A549 (cell line): ENCODE results near the gene DDN. TPM values are rescaled to one million over a fixed set of nuclear protein-coding genes. Genes with fewer than 3 reads are reported as not detected.

Source experiments
- ATAC-seq, 2 experiments: fragments of 200-7000 bp in 1 of 2; fragments of >200 bp in 1 of 2; cut with Nextera tagmentation in 1 of 2; cut with Tn5 transposase in 1 of 2; 3 replicates each; pipeline versions ENCODE4 v1.8.0 to v1.9.1; 2018 to 2020; ENCODE audit warnings: mild to moderate bottlenecking in 1 of 2, moderate library complexity in 1 of 2
- CTCF ChIA-PET: fragments of 300-600 bp; sonication (Branson Sonifier 250); formaldehyde crosslinking; extraction: SDS; loops from one replicate; lab custom pipeline; 2021; ENCODE audit warnings: antibody characterized with exemption, inconsistent platforms; lab: Yijun Ruan, JAX
- POLR2A ChIA-PET: fragments of 350-600 bp; formaldehyde crosslinking; extraction: SDS; loops from one replicate; lab custom pipeline; 2021; ENCODE audit warnings: antibody characterized with exemption, inconsistent platforms; lab: Yijun Ruan, JAX
- DNase-seq, 2 experiments: peaks; one replicate each; pipeline versions ENCODE4 v3.0.0 to v3.0.0-alpha.2; 2011 to 2016; ENCODE audit warnings: low read depth in 1 of 2, low spot score in 1 of 2
- FAIRE-seq: peaks from 2 replicates; lab custom pipeline; 2011; peaks lifted over from hg19 to GRCh38; lab: Jason Lieb, UNC
- H3K27ac ChIP-seq, 2 experiments: fragments of >200 bp; sonication (Bioruptor Twin); formaldehyde crosslinking; 3 replicates each; pipeline ENCODE4 v1.5.1; 2016 to 2017
- H3K4me1 ChIP-seq: fragments of >200 bp; sonication (Bioruptor Twin); formaldehyde crosslinking; 3 replicates; pipeline ENCODE4 v1.6.1; 2016
- H3K4me2 ChIP-seq: fragments of >200 bp; sonication (Bioruptor Twin); formaldehyde crosslinking; 3 replicates; pipeline ENCODE4 v1.6.1; 2016
- H3K4me3 ChIP-seq: fragments of >200 bp; sonication (Bioruptor Twin); formaldehyde crosslinking; 3 replicates; pipeline ENCODE4 v1.5.1; 2016
- H3K9me3 ChIP-seq: fragments of >200 bp; sonication (Bioruptor Twin); formaldehyde crosslinking; 3 replicates; pipeline ENCODE4 v1.6.1; 2016
- CHD4 ChIP-seq: fragments of 200-600 bp; sonication (generic); IDR thresholded peaks from 2 replicates; pipeline ENCODE4 v1.6.1; 2016; ENCODE audit warnings: antibody characterized with exemption, mild to moderate bottlenecking, borderline replicate concordance
- EHF ChIP-seq: fragments of 250-450 bp; sonication (Bioruptor Pico); IDR thresholded peaks from 2 replicates; pipeline ENCODE4 v1.5.0; 2020; ENCODE audit warnings: mild to moderate bottlenecking
- FOSL2 ChIP-seq, 2 experiments: fragments of 450-650 bp in 1 of 2; fragments of >200 bp in 1 of 2; sonication (Bioruptor Twin) in 1 of 2; formaldehyde crosslinking; IDR thresholded peaks; 2 replicates each; pipeline versions ENCODE4 v1.5.0 to v1.6.1; 2016 to 2020; ENCODE audit warnings: mild to moderate bottlenecking in 1 of 2, moderate library complexity in 1 of 2
- FOXS1 ChIP-seq: fragments of 250-450 bp; sonication (Bioruptor Pico); IDR thresholded peaks from 2 replicates; pipeline ENCODE4 v1.5.0; 2020; ENCODE audit warnings: mild to moderate bottlenecking, moderate library complexity
- GATA3 ChIP-seq: IDR thresholded peaks from 2 replicates; pipeline ENCODE4 v1.6.1; 2012; ENCODE audit warnings: borderline replicate concordance
- HDAC2 ChIP-seq: fragments of 200-600 bp; sonication (generic); IDR thresholded peaks from 2 replicates; pipeline ENCODE4 v1.6.1; 2016
- HOXB13 ChIP-seq: fragments of 250-450 bp; sonication (Bioruptor Pico); IDR thresholded peaks from 2 replicates; pipeline ENCODE4 v1.5.0; 2020; ENCODE audit warnings: low read depth, mild to moderate bottlenecking, moderate library complexity
- MAFK ChIP-seq: fragments of 450-650 bp; IDR thresholded peaks from 2 replicates; pipeline ENCODE4 v1.6.1; 2014; ENCODE audit not compliant: partially characterized antibody
- NFE2L2 ChIP-seq: fragments of 150-350 bp; conservative IDR thresholded peaks from 2 replicates; pipeline ENCODE4 v1.6.1; 2014; ENCODE audit warnings: low read length
- NPAS2 ChIP-seq: fragments of 250-450 bp; sonication (Bioruptor Pico); IDR thresholded peaks from 2 replicates; pipeline ENCODE4 v1.8.0; 2022; ENCODE audit warnings: mild to moderate bottlenecking, moderate library complexity, borderline replicate concordance
- NR3C1 ChIP-seq: fragments of >200 bp; sonication (Bioruptor Twin); formaldehyde crosslinking; IDR thresholded peaks from 3 replicates; pipeline ENCODE4 v1.6.1; 2017
- PHF8 ChIP-seq: fragments of 200-600 bp; sonication (generic); IDR thresholded peaks from 2 replicates; pipeline ENCODE4 v1.6.1; 2016; ENCODE audit warnings: low read depth, mild to moderate bottlenecking, antibody characterized with exemption, moderate library complexity, borderline replicate concordance
- POLR2A ChIP-seq: IDR thresholded peaks from 2 replicates; pipeline ENCODE4 v1.6.1; 2012; ENCODE audit warnings: mild to moderate bottlenecking, low read length
- POLR2AphosphoS2 ChIP-seq: conservative IDR thresholded peaks from 2 replicates; pipeline ENCODE4 v1.6.1; 2012; ENCODE audit warnings: low read length, improper control_type of control experiment, inconsistent platforms
- RCOR1 ChIP-seq: fragments of 150-350 bp; IDR thresholded peaks from 2 replicates; pipeline ENCODE4 v1.6.1; 2014; ENCODE audit warnings: antibody characterized with exemption, low read length, low read depth
- RFX5 ChIP-seq: fragments of 450-650 bp; IDR thresholded peaks from 2 replicates; pipeline ENCODE4 v1.7.1; 2014; ENCODE audit warnings: antibody characterized with exemption, mild to moderate bottlenecking, moderate library complexity
- SREBF2 ChIP-seq: fragments of 450-650 bp; IDR thresholded peaks from 2 replicates; pipeline ENCODE4 v1.6.1; 2014; ENCODE audit warnings: mild to moderate bottlenecking, moderate library complexity
- TFCP2L1 ChIP-seq: fragments of 250-450 bp; sonication (Bioruptor Pico); IDR thresholded peaks from 2 replicates; pipeline ENCODE4 v1.5.0; 2021; ENCODE audit warnings: mild to moderate bottlenecking
- TP53 ChIP-seq: fragments of 250-450 bp; sonication (Bioruptor Pico); IDR thresholded peaks from 2 replicates; pipeline ENCODE4 v1.5.0; 2021; ENCODE audit warnings: mild to moderate bottlenecking, moderate library complexity
- WGBS: methylation state at CpG from one replicate; pipeline ENCODE4 v1.1.6; 2017; ENCODE audit errors: missing lambda C conversion rate; 5-methylcytosine and 5-hydroxymethylcytosine counted together
- polyA plus RNA-seq, 4 experiments: library from polyadenylated mRNA; depleted of rRNA in 3 of 4; stranded (reverse); fragments of >200 nt; fragmentation: RNase III in 1 of 4; extraction: RNeasy Plus Mini Kit Qiagen cat#74134 plus additional on column Dnase treatment in 1 of 4; gene quantifications; 2 replicates in 3 of 4; 3 replicates in 1 of 4; pipeline ENCODE4 v1.2.3, GENCODE V29; 2011 to 2017
- TF ChIP-seq, protein P1 (sequence below): fragments of 150-350 bp; IDR thresholded peaks from 2 replicates; pipeline ENCODE4 v1.6.1; 2014; ENCODE audit warnings: low read depth, mild to moderate bottlenecking, low read length
- TF ChIP-seq, protein P2 (sequence below): fragments of 200-600 bp; sonication (generic); IDR thresholded peaks from 2 replicates; pipeline ENCODE4 v1.6.1; 2016; ENCODE audit warnings: antibody characterized with exemption, mild to moderate bottlenecking, moderate library complexity
- TF ChIP-seq, protein P3 (sequence below): IDR thresholded peaks from 2 replicates; pipeline ENCODE4 v1.6.1; 2012
- TF ChIP-seq, protein P4 (sequence below): fragments of >200 bp; sonication (Bioruptor Twin); formaldehyde crosslinking; IDR thresholded peaks from 2 replicates; pipeline ENCODE4 v1.6.1; 2016

The DDN gene
- polyA plus RNA-seq, 2 of the 4 experiments (the other 2 are of a cell fraction) = 0.12 to 0.50 TPM

DNA sequence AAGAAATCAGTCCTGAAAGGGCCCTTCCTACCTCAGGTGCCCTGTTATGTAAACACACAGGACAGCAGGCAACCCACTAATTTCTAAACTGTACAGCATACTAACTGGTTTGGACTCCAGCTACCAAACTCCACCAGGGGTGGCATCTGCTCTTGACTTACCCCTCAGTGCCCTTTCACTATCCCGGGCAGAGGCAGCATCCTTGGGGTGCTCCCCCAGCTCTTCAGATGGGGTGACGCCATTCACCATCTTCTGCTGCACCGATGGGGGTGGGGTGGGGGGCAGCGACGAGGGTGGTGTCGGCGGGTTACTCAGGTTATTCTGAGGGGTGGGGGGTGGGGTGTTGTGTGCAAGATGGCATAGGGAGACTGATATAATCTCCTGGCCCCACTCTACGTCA is 30.9 kb upstream of the DDN start:
- Histone ChIP-seq H3K9me3 (no peaks in the 10 kb centered on the region), H3K27ac (no peak overlapping the region), H3K4me1 (no peaks in the 10 kb centered on the region), H3K4me2 (no peak overlapping the region), H3K4me3 (no peak overlapping the region)
- POLR2A ChIA-PET = interaction anchor here (1.0 kb wide), 1 partner anchor 32 kb away, joined by 4 read pairs; no protein-coding TSS in a partner anchor
- no peak for TF ChIP-seq TP53 (CRISPR knock-in tag)
- no peak for TF ChIP-seq RCOR1
- no peak for TF ChIP-seq CHD4
- no peak for TF ChIP-seq FOXS1 (CRISPR knock-in tag)
- no peak for TF ChIP-seq PHF8
- no peak for TF ChIP-seq SREBF2
- TF ChIP-seq, protein P1, sequence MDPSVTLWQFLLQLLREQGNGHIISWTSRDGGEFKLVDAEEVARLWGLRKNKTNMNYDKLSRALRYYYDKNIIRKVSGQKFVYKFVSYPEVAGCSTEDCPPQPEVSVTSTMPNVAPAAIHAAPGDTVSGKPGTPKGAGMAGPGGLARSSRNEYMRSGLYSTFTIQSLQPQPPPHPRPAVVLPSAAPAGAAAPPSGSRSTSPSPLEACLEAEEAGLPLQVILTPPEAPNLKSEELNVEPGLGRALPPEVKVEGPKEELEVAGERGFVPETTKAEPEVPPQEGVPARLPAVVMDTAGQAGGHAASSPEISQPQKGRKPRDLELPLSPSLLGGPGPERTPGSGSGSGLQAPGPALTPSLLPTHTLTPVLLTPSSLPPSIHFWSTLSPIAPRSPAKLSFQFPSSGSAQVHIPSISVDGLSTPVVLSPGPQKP = no peak
- WGBS = 98% methylated on average over 7 of the region's 8 CpGs
- DNase-seq (no peak), FAIRE-seq (no peak), ATAC-seq (no peak)
- CTCF ChIA-PET = interaction anchor here (0.6 to 5.2 kb wide), 11 partner anchors 9 to 943 kb away, joined by 3 to 34 read pairs (median 4); no protein-coding TSS in a partner anchor

DNA sequence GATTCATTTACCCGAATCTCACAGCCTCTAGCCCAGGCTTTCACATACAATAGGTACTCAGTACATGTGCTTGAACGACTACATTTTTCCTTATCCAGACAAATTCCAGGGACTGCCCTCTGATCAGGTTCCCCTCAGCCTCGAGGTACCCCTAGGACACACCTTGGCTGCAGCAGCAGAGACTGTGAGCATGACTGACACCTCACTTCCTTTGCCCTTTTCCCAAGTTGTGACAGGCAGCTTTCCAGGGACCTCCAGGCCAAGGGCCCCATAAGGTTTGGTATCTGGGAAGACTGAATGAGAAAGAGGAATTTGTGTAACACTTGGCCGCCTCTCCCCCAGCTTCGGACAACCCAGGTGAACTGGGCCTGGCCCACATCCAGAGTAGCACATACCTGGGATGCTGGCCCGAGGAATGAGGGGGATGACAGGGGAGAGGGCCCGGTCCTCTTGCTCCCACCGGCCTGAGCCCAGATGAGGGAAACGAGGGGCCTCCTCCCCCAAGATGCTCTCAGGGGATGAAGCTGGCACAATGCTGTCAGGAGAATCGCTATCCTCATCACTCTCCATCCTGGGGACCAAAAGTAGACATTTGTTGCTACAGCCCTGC is 29.6 kb upstream of the DDN start:
- 91% methylated on average over 10 of the region's 10 CpGs for WGBS
- ChIA-PET POLR2A (no interaction called here), CTCF (interaction anchor here (1.3 to 5.2 kb wide), 7 partner anchors 9 to 63 kb away, joined by 3 to 34 read pairs (median 5); no protein-coding TSS in a partner anchor)
- Histone ChIP-seq H3K27ac (no peak overlapping the region), H3K4me3 (no peak overlapping the region), H3K4me1 (no peaks in the 10 kb centered on the region), H3K9me3 (no peaks in the 10 kb centered on the region), H3K4me2 (no peak overlapping the region)
- TF ChIP-seq TFCP2L1 (CRISPR knock-in tag) = no peak
- ATAC-seq (no peak), DNase-seq (no peak), FAIRE-seq (no peak)

DNA sequence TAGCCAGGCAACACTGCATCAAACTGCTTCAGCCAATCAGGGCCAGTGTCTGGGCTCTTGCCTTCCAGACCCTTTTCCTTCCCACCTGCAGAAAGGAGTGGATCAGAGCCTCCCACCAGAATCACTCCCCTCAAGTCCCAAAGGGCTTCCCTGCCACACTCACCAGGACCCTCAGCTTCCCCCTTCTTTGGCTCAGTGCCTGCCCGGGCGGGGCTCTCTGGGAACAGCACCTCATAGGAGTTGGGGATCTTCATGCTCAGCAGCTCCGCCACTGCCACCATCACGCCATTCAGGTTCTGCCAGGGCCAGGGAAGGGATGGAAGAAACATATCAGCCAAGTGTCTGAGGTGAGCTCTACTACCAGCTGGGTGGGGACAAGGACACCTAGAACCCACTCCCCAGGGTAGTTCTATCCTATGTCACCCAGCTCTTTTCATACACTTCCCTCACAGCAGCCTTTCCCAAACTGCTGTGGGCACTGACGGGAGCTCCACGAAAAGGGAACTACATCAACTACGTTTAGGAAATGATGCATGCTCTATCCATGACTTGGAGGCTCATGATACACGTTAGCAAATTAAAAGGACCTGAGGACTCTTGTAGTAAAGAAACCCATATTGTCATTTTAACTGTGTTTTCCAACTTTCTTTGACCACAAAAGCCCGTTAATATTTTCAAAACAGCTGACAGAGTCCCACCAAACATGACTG is 28.8 kb upstream of the DDN start:
- DNase-seq (no peak), FAIRE-seq (no peak), ATAC-seq (no peak)
- H3K9me3 ChIP-seq = no peaks in the 10 kb centered on the region
- no peaks in the 10 kb centered on the region for H3K4me1 ChIP-seq
- WGBS = 94% methylated on average over 9 of the region's 9 CpGs
- POLR2A ChIA-PET = no interaction called here
- CTCF ChIA-PET = interaction anchor here (0.6 to 5.2 kb wide), 7 partner anchors 8 to 64 kb away, joined by 3 to 34 read pairs (median 5); partner anchors contain the start of gene PRKAG1
- no peak overlapping the region for H3K27ac ChIP-seq
- H3K4me2 ChIP-seq = no peak overlapping the region
- no peak overlapping the region for H3K4me3 ChIP-seq
- TF ChIP-seq, protein P2, sequence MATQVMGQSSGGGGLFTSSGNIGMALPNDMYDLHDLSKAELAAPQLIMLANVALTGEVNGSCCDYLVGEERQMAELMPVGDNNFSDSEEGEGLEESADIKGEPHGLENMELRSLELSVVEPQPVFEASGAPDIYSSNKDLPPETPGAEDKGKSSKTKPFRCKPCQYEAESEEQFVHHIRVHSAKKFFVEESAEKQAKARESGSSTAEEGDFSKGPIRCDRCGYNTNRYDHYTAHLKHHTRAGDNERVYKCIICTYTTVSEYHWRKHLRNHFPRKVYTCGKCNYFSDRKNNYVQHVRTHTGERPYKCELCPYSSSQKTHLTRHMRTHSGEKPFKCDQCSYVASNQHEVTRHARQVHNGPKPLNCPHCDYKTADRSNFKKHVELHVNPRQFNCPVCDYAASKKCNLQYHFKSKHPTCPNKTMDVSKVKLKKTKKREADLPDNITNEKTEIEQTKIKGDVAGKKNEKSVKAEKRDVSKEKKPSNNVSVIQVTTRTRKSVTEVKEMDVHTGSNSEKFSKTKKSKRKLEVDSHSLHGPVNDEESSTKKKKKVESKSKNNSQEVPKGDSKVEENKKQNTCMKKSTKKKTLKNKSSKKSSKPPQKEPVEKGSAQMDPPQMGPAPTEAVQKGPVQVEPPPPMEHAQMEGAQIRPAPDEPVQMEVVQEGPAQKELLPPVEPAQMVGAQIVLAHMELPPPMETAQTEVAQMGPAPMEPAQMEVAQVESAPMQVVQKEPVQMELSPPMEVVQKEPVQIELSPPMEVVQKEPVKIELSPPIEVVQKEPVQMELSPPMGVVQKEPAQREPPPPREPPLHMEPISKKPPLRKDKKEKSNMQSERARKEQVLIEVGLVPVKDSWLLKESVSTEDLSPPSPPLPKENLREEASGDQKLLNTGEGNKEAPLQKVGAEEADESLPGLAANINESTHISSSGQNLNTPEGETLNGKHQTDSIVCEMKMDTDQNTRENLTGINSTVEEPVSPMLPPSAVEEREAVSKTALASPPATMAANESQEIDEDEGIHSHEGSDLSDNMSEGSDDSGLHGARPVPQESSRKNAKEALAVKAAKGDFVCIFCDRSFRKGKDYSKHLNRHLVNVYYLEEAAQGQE = no peak
- no peak for TF ChIP-seq EHF
- no peak for TF ChIP-seq POLR2A
- no peak for TF ChIP-seq NPAS2 (CRISPR knock-in tag)
- TF ChIP-seq, protein P3, sequence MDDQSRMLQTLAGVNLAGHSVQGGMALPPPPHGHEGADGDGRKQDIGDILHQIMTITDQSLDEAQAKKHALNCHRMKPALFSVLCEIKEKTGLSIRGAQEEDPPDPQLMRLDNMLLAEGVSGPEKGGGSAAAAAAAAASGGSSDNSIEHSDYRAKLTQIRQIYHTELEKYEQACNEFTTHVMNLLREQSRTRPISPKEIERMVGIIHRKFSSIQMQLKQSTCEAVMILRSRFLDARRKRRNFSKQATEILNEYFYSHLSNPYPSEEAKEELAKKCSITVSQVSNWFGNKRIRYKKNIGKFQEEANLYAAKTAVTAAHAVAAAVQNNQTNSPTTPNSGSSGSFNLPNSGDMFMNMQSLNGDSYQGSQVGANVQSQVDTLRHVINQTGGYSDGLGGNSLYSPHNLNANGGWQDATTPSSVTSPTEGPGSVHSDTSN = no peak
- no peak for TF ChIP-seq HOXB13 (CRISPR knock-in tag)
- TF ChIP-seq RFX5 = no peak
- no peak for TF ChIP-seq GATA3
- TF ChIP-seq, protein P4, sequence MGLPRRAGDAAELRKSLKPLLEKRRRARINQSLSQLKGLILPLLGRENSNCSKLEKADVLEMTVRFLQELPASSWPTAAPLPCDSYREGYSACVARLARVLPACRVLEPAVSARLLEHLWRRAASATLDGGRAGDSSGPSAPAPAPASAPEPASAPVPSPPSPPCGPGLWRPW = no peak
- no peak for TF ChIP-seq NFE2L2
- TF ChIP-seq HDAC2 = no peak
- no peak for TF ChIP-seq POLR2AphosphoS2
- TF ChIP-seq FOSL2 (IDR thresholded peaks at IDR 0.05) = no peak
- no peak for TF ChIP-seq FOSL2 (CRISPR knock-in tag; IDR thresholded peaks at IDR 0.05)
- TF ChIP-seq MAFK = no peak
- no peak for TF ChIP-seq NR3C1
